Ectodermal cell (in vitro differentiated cells): ENCODE data around the gene OLIG2.

ENCODE experiments used
- H3K27ac ChIP-seq: 2 replicates; pipeline ENCODE4 v1.7.0; 2013; ENCODE audit warnings: mild to moderate bottlenecking, low read depth, low read length; ENCODE audit not compliant: insufficient read depth, poor library complexity, severe bottlenecking
- H3K27me3 ChIP-seq: 2 replicates; pipeline ENCODE4 v1.7.0; 2013; ENCODE audit warnings: mild to moderate bottlenecking, low read length; ENCODE audit not compliant: insufficient read depth, control insufficient read depth, poor library complexity, severe bottlenecking
- H3K36me3 ChIP-seq: one replicate; pipeline ENCODE4 v1.7.0; 2013; ENCODE audit warnings: low read length; ENCODE audit not compliant: control insufficient read depth, insufficient read depth
- H3K4me1 ChIP-seq: one replicate; pipeline ENCODE4 v1.7.0; 2013; ENCODE audit warnings: low read length; ENCODE audit not compliant: control insufficient read depth, insufficient read depth
- H3K4me3 ChIP-seq: 2 replicates; pipeline ENCODE4 v1.7.0; 2013; ENCODE audit warnings: low read depth, low read length, control low read depth; ENCODE audit not compliant: insufficient read depth
- H3K9me3 ChIP-seq: 2 replicates; pipeline ENCODE4 v1.7.0; 2013; ENCODE audit warnings: mild to moderate bottlenecking, low read length, moderate library complexity; ENCODE audit not compliant: control insufficient read depth
- WGBS, 2 experiments: methylation state at CpG; one replicate each; pipeline ENCODE4 v1.1.7; 2013; ENCODE audit warnings: missing lambda C conversion rate in 2 of 2; 5-methylcytosine and 5-hydroxymethylcytosine counted together

Gene OLIG2

DNA sequence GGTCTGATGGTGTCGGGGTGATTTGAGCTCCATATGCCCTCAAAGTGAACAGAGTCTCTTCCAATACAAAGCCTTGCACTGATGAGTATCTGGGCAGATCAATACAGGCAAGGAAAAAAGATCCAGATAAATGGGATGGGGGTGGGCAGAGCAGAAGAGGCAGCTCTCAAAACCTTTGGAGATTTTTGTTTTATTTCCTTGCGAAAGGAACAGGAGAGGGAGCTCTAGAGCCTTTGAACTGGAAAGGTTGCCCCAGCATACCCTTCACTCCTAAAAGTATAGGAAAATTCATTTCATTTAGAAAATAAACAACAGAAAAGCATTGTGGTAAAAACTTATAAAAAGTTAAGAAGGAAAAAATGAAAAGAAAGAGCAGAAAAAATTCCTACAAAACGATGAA lies 31.4 kb upstream of the OLIG2 start:
- H3K27me3 ChIP-seq: peaks cover 4% of the 10 kb centered on the region

DNA sequence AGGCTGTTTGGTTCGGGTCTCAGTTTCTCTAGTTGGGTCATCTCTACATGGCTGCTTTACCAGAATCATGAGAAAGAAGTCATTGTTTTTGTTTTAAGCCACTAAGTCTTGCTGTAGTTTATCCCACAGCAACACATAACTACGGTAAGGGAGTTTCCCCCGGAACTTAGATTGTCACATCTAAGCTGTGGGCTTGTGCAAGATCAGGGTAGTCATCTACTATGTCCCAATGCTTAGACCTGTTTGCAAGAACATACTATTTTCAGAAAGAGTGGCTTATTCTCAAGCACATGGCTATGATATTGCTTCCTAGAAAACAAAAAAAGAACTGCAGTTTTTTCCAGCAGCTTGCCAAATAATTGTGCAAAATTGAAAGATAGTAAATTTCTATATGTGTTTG lies 18.0 kb upstream of the OLIG2 start:
- H3K9me3 ChIP-seq: no peaks in the 10 kb centered on the region
- no peak overlapping the region for H3K4me3 ChIP-seq
- no peaks in the 10 kb centered on the region for H3K4me1 ChIP-seq
- WGBS, 2 experiments: 93 to 96% methylated on average over 3 of the region's 3 CpGs
- no peak overlapping the region for H3K27ac ChIP-seq
- no peaks in the 10 kb centered on the region for H3K36me3 ChIP-seq
- peaks cover under 1% of the 10 kb centered on the region for H3K27me3 ChIP-seq

More for the DNA sequence above, 31.4 kb upstream of the OLIG2 start:
- Histone ChIP-seq H3K9me3 (no peaks in the 10 kb centered on the region), H3K4me3 (no peak overlapping the region), H3K27ac (no peak overlapping the region), H3K4me1 (peaks cover 8% of the 10 kb centered on the region), H3K36me3 (no peaks in the 10 kb centered on the region)
- 48 to 51% methylated on average over 2 of the region's 3 CpGs for WGBS, 2 experiments

DNA sequence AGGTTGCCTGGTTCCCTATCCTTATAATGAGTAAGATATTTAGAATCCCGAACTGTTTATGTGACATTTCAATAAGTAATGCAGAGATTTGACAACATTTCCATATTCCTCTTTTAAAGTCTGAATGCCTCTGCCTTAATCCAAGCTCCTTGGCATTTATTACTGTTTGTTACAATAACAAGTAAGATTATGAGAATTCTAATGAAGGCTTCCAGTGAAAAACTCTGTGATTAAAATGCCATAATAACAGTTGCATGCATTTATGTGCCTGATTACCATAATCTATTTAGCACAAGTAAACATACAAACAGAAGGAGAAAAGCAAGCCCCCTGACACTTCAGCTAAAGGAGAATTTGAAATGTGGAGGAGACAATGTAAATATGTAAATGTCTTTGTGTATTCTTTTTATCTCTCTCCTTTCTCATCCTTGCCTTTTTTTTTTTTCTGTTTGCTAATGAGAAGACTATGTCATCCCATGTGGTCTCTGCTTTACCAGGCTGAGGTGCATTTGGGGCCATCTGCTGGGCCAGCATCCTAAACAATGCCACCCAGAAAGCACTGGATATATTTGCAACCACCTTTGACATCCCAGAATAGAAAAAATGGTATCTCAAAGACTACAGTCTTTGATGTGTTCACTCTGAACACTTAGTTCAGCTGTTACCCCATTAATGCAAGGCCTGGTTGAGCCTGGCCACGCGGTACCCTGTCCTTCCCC lies 17.2 kb upstream of the OLIG2 start:
- H3K4me3 ChIP-seq: no peak overlapping the region
- 64 to 69% methylated on average over 2 of the region's 3 CpGs for WGBS, 2 experiments
- no peaks in the 10 kb centered on the region for H3K9me3 ChIP-seq
- no peaks in the 10 kb centered on the region for H3K36me3 ChIP-seq
- H3K27ac ChIP-seq: no peak overlapping the region
- no peaks in the 10 kb centered on the region for H3K4me1 ChIP-seq
- peaks cover 6% of the 10 kb centered on the region for H3K27me3 ChIP-seq

DNA sequence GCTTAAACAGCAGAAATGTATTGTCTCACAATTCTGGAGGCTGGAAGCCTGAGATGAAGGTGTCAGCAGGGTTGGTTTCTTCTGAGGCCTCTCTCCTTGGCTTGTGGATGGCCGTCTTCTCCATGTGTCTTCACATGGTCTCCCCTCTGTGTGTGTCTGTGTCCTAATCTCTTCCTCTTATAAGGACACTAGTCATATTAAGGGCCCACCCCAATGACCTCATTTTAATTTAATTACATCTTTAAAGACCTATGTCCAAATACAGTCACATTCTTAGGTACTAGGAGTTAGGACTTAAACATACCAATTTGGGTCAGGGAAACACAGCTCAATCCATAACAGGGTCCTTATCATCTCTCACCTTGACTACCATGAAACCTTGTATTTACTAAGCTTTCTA lies 14.8 kb upstream of the OLIG2 start:
- no peak overlapping the region for H3K27ac ChIP-seq
- H3K9me3 ChIP-seq: no peaks in the 10 kb centered on the region
- no peaks in the 10 kb centered on the region for H3K36me3 ChIP-seq
- no peak overlapping the region for H3K4me3 ChIP-seq
- H3K27me3 ChIP-seq: peaks cover 24% of the 10 kb centered on the region
- H3K4me1 ChIP-seq: no peaks in the 10 kb centered on the region
- WGBS, 2 experiments: 88 to 97% methylated on average over 1 of the region's 1 CpG

DNA sequence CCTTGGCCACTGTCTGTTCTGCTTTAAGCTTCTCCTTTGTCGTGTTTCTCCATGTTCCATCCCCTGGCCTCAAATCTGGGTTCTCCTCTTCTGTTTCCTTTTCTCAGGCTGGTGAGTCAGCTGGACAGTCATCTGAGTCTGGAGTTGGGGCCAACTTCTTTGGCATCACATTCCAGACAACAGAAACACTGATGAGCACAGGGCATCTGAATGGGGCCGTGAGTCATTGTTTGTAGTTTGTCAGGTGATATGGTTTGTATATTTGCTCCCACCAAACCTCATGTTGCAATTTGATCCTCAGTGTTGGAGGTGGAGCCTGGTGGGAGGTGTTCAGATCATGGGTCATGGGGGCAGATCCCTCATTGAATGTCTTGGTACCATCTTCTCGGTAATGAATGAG lies 14.3 kb upstream of the OLIG2 start:
- Histone ChIP-seq H3K4me1 (no peaks in the 10 kb centered on the region), H3K27ac (no peak overlapping the region), H3K9me3 (no peaks in the 10 kb centered on the region)

DNA sequence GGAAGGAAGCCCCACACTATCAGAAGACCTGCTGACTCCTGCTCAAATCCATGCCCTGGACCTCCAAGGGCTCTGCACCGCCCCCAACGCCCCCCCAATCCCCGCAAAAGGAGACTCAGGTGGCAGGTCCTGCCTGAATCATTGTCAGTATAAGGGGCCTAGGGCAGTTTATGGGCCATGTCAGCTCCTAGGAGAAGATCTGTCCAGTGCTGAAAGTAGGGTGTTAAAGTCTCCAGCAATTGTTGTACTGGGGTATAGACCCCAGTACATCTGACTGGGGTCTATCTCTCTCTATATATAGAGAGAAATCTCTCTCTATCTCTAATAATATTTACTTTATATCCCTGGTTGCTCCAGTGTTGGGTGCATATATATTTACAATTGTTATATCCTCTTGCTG lies 12.1 kb upstream of the OLIG2 start:
- H3K27me3 ChIP-seq: peaks cover 51% of the 10 kb centered on the region
- H3K9me3 ChIP-seq: no peaks in the 10 kb centered on the region
- H3K36me3 ChIP-seq: no peaks in the 10 kb centered on the region
- no peak overlapping the region for H3K27ac ChIP-seq
- no peaks in the 10 kb centered on the region for H3K4me1 ChIP-seq
- WGBS, 2 experiments: 80 to 88% methylated on average over 3 of the region's 3 CpGs
- H3K4me3 ChIP-seq: no peak overlapping the region

More for the DNA sequence above, 14.3 kb upstream of the OLIG2 start:
- H3K4me3 ChIP-seq: no peak overlapping the region
- WGBS, 2 experiments: 89 to 97% methylated on average over 3 of the region's 3 CpGs
- H3K36me3 ChIP-seq: no peaks in the 10 kb centered on the region
- peaks cover 29% of the 10 kb centered on the region for H3K27me3 ChIP-seq

DNA sequence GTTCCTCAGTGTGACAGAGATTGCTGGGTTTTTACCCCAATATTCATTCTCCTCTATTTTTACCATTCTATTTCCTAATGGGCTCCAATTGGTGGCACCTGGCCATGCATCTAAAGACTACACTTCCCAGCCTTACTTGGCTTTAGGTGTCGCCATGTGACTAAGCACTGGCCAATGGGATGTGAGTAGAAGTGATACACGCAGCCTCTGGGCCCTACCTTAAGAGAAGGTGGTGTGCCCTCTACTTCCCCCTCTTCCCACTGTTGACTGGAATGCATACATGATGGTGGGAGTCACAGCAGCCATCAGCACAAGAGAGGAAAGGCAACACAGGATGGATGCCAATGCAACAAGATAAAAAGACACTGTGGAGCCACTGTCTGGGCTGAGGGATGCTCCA lies 11.4 kb upstream of the OLIG2 start:
- H3K4me3 ChIP-seq: no peak overlapping the region
- peaks cover 58% of the 10 kb centered on the region for H3K27me3 ChIP-seq
- no peaks in the 10 kb centered on the region for H3K36me3 ChIP-seq
- H3K4me1 ChIP-seq: no peaks in the 10 kb centered on the region
- 60 to 77% methylated on average over 2 of the region's 2 CpGs for whole genome bisulfite sequencing, 2 experiments
- H3K9me3 ChIP-seq: no peaks in the 10 kb centered on the region
- no peak overlapping the region for H3K27ac ChIP-seq

DNA sequence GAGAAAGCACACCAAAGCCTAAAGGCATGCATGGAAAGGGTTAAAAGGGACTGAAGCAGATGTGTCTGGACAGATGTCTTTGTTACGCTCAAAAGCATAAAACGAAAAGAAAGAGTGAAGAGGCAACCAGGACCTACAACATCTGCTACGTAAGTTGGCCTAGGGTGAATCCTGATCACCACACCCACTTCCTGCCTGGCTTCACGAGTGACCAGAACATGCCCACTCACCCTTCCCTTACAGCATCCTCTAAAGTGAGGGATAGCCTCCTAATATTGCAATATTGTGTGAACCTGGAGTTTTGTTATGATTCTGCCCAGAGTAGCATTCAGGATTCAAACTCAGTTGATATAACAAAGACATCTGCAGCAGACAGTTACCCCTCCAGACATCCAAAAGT lies 10.6 kb upstream of the OLIG2 start:
- Histone ChIP-seq H3K4me3 (no peak overlapping the region), H3K27me3 (peaks cover 65% of the 10 kb centered on the region), H3K4me1 (peaks cover 5% of the 10 kb centered on the region), H3K36me3 (no peaks in the 10 kb centered on the region), H3K27ac (no peak overlapping the region), H3K9me3 (no peaks in the 10 kb centered on the region)
- WGBS, 2 experiments: 60 to 70% methylated on average over 4 of the region's 4 CpGs

DNA sequence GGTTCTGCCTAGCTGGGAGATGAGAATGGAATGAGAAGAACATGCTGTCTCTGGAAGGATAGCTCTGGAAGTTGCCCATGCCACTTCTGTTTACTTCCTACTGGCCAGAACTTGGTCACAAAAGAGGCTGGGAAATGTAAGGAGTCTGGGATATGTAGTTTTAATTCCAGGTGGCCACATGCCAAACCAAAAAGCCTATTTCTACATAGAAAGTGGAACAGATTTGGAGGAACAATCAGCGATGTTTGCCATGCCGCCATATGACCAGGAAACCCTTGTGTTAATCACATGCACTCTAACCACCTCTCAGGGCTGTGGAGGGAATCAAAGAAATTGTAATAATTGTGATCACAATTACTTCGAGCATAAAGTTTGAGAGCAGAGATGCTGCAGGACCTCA lies 10.0 kb upstream of the OLIG2 start:
- H3K36me3 ChIP-seq: no peaks in the 10 kb centered on the region
- H3K27ac ChIP-seq: no peak overlapping the region
- H3K27me3 ChIP-seq: peaks cover 72% of the 10 kb centered on the region
- 88 to 98% methylated on average over 3 of the region's 3 CpGs for WGBS, 2 experiments
- no peak overlapping the region for H3K4me3 ChIP-seq
- H3K4me1 ChIP-seq: peaks cover 11% of the 10 kb centered on the region
- H3K9me3 ChIP-seq: no peaks in the 10 kb centered on the region

DNA sequence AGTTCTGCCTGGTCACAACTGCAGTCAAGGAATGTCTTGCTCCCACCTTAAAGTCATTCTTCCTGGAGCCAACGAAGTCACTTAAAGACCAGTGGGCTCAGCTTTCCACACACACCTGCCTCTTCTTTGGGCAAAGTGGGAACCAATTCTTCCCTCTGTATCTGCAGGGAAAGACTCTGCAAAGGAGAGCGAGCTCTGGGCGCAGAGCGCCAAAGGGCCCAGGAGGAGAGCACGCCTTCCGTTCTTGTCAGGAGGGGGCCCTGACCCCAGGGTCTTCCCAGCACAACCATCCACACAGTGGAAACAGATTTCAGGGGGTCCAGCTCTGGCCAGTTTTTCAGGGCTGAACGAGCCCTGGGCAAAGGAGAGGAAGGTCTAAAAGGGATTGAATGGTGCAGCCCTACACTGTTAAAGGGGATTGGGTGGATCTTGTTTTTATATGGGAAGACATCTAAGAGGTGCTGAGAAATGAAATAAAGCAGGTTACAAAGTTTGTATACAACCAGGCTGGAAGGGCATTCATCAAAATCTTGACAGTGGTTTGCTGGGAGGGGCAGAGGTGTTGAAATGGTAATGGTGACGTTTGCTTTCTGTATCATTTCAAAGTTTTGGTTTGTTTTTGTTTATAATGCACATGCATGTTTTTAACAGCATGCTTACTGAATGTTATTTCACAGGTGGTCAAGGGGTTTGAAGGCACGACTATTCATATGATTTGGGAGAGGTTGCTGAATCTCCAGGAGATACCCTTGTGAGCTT lies 6.8 kb upstream of the OLIG2 start:
- peaks cover 97% of the 10 kb centered on the region for H3K27me3 ChIP-seq

More for the DNA sequence above, 6.8 kb upstream of the OLIG2 start:
- Histone ChIP-seq H3K36me3 (no peaks in the 10 kb centered on the region), H3K27ac (no peak overlapping the region), H3K9me3 (no peaks in the 10 kb centered on the region), H3K4me3 (no peak overlapping the region), H3K4me1 (peaks cover 27% of the 10 kb centered on the region)
- 43% methylated on average over 9 of the region's 9 CpGs for WGBS, 2 experiments
